GM12875 (cell line): ENCODE measurements around the gene ZIC1.

Source experiments
- H3K4me3 ChIP-seq: one replicate; pipeline ENCODE4 v1.5.1; 2011; ENCODE audit warnings: low read depth, low read length, control low read depth
- TF ChIP-seq, protein P1 (sequence below): IDR thresholded peaks from 2 replicates; pipeline ENCODE4 v1.5.1; 2011; ENCODE audit warnings: low read depth, mild to moderate bottlenecking, control low read depth, inconsistent platforms, low read length, moderate library complexity, borderline replicate concordance; ENCODE audit not compliant: insufficient read depth

The ZIC1 gene

DNA sequence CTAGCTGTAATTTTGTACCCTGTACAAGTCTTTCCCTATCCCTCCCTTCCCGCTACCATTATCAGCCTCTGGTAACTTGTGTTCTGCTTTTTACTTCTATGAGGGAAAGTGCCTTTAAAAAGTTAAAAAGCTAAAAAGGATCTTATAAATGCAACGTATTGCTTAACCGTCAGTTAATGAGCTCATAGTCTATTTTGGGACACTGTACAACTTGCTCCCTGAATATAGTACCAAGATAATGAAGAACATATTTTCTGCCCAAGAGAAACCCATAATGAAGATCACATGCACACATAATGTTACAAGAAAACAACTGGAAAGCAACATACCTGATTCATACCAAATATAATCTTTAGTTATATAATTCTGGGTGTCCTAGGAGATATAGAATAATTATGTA lies 22.6 kb downstream of the ZIC1 start:
- TF ChIP-seq, protein P1, sequence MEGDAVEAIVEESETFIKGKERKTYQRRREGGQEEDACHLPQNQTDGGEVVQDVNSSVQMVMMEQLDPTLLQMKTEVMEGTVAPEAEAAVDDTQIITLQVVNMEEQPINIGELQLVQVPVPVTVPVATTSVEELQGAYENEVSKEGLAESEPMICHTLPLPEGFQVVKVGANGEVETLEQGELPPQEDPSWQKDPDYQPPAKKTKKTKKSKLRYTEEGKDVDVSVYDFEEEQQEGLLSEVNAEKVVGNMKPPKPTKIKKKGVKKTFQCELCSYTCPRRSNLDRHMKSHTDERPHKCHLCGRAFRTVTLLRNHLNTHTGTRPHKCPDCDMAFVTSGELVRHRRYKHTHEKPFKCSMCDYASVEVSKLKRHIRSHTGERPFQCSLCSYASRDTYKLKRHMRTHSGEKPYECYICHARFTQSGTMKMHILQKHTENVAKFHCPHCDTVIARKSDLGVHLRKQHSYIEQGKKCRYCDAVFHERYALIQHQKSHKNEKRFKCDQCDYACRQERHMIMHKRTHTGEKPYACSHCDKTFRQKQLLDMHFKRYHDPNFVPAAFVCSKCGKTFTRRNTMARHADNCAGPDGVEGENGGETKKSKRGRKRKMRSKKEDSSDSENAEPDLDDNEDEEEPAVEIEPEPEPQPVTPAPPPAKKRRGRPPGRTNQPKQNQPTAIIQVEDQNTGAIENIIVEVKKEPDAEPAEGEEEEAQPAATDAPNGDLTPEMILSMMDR = no peak
- no peak overlapping the region for H3K4me3 ChIP-seq

- H3K4me3 ChIP-seq = no peak overlapping the region
- TF ChIP-seq, protein P1 = no peak
Measured at GRCh38 chr3:147447224-147447623, 38.1 kb downstream of the ZIC1 start.

GRCh38 chr3:147449669-147450068 lies 40.5 kb downstream of the ZIC1 start:
- TF ChIP-seq, protein P1 = no peak
- H3K4me3 ChIP-seq = no peak overlapping the region

DNA sequence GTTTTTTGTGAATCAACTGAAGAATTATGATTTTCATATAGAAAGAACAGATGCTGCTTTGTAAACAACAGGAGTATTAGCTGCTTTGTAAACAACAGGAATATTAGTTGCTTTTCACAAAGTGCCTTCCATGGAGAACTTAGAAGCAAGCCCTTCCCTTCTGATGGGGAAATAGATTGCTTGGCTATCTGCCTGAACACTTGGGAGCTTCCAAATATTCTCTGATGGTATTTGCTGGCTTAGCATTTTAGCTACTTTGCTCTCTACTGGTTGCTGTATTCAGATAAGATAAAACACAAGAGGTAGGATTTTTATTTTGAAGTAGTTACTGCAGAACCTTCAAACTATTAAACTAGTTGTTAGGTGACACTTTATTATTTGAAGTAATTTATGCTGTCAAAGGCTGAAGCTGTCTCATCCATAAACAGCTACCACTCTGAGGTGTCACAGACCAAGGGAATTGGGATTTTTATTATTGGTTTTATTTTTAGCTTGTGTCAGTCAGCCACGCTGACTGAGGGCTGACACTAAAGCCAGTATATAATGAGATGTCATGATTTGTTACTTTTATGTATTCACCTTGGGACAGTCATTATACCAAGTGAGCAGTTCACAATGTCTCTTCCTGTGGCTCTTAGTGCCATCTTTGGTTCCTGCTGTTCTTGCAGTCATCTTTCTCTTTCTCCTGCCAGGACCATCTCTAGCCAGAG lies 50.0 kb downstream of the ZIC1 start:
- TF ChIP-seq, protein P1 = no peak
- no peak overlapping the region for H3K4me3 ChIP-seq

- TF ChIP-seq, protein P1 = no peak
- H3K4me3 ChIP-seq = no peak overlapping the region
Measured at GRCh38 chr3:147462856-147463255, 53.7 kb downstream of the ZIC1 start.
